ENCODE measurements around the gene C4BPA. TPM values are rescaled to one million over a fixed set of nuclear protein-coding genes. Genes with fewer than 3 reads are reported as not detected.

The C4BPA gene
- total and polyA plus RNA-seq, 2 of the 8 experiments (the other 6 are each of a cell fraction or from before 2014, with no cell fraction given), result not detected

- DNase-seq (ENCODE audit: low read depth in 1 of 2, low spot score in 2 of 2) (no peak), FAIRE-seq (no peak)
- H2BK12ac ChIP-seq (ENCODE audit: low read depth, low read length), result no peak overlapping the region
- no peak overlapping the region for H2BK15ac ChIP-seq (ENCODE audit: low read length)
- H3K27me3 ChIP-seq (replicated peaks in 1 of 4; ENCODE audit: control insufficient read depth in 3 of 4, extremely low read depth in 1 of 4, insufficient read depth in 3 of 4, low read length in 3 of 4), result no peaks in the 10 kb centered on the region
- WGBS, 2 experiments (ENCODE audit: extremely low coverage in 1 of 2, insufficient coverage in 1 of 2, insufficient read length in 1 of 2, insufficient replicate concordance in 2 of 2, low coverage in 1 of 2, low lambda C conversion rate in 2 of 2, missing lambda C conversion rate in 1 of 2), result 93% methylated on average over 3 of the region's 3 CpGs; no CpG with 5 or more reads in 1 of the 2 experiments
- no peak overlapping the region for H3K27ac ChIP-seq (ENCODE audit: low read depth, low read length)
- no peak overlapping the region for H4K5ac ChIP-seq (ENCODE audit: insufficient read length, low read depth, low read length)
- H4K20me1 ChIP-seq (replicated peaks in 1 of 2; ENCODE audit: control insufficient read depth in 1 of 2, insufficient read depth in 2 of 2, low read length in 2 of 2), result no peaks in the 10 kb centered on the region
- H3K4ac ChIP-seq (replicated peaks; ENCODE audit: insufficient read length, low read depth, low read length), result no peak overlapping the region
- H3K79me1 ChIP-seq (ENCODE audit: low read depth, low read length), result no peaks in the 10 kb centered on the region
- no peaks in the 10 kb centered on the region for H3K4me1 ChIP-seq (replicated peaks in 1 of 4; ENCODE audit: control insufficient read depth in 3 of 4, insufficient read depth in 4 of 4, low read length in 3 of 4)
- ChIA-PET CTCF (ENCODE audit: partially characterized antibody) (interaction anchor here (0.6 kb wide), 1 partner anchor 560 kb away, joined by 3 read pairs; no protein-coding TSS in a partner anchor), POLR2A (ENCODE audit: partially characterized antibody) (no interaction called here)
- no peak overlapping the region for H3K23ac ChIP-seq (ENCODE audit: insufficient read length)
- H4K91ac ChIP-seq (replicated peaks; ENCODE audit: insufficient read length, low read length), result no peak overlapping the region
- H2BK20ac ChIP-seq (ENCODE audit: low read length), result no peak overlapping the region
- no peak overlapping the region for H2AFZ ChIP-seq (ENCODE audit: low read length)
- H3K79me2 ChIP-seq (ENCODE audit: control insufficient read depth in 1 of 2, insufficient read depth in 2 of 2, low read length in 2 of 2), result no peaks in the 10 kb centered on the region
- H3K14ac ChIP-seq (ENCODE audit: insufficient read length), result no peak overlapping the region
- no peak overlapping the region for H3K56ac ChIP-seq (replicated peaks; ENCODE audit: insufficient read length, low read depth, low read length)
- H4K8ac ChIP-seq (ENCODE audit: extremely low read depth, insufficient read depth, low read length), result no peak overlapping the region
- no peak overlapping the region for H2AK5ac ChIP-seq (ENCODE audit: low read depth, low read length)
- H2BK120ac ChIP-seq (replicated peaks; ENCODE audit: low read depth, low read length), result no peak overlapping the region
- no peak overlapping the region for H3K9ac ChIP-seq (replicated peaks in 1 of 4; ENCODE audit: extremely low read depth in 1 of 4, low read depth in 3 of 4, low read length in 3 of 4)
- no peak overlapping the region for H3K4me3 ChIP-seq (ENCODE audit: extremely low read depth in 1 of 4, insufficient read depth in 2 of 4, low read depth in 3 of 4, low read length in 4 of 4)
- peaks cover 0 to 4% of the 10 kb centered on the region in 2 experiments; a peak in 1 of 4 replicates for H3K9me3 ChIP-seq (ENCODE audit: insufficient read depth in 2 of 2, low read depth in 1 of 2, low read length in 1 of 2)
- no peaks in the 10 kb centered on the region for H3K23me2 ChIP-seq (ENCODE audit: low read depth, low read length)
- no peak overlapping the region for H3K18ac ChIP-seq (ENCODE audit: extremely low read depth, low read length)
- no peak for TF ChIP-seq SRF (IDR thresholded peaks at IDR 0.05; ENCODE audit: low read depth, low read length)
- TF ChIP-seq SIX5 (IDR thresholded peaks at IDR 0.05; ENCODE audit: low read depth, low read length), result no peak
- TF ChIP-seq RXRA (IDR thresholded peaks at IDR 0.05; ENCODE audit: insufficient read depth, low read depth, low read length), result no peak
- no peak for TF ChIP-seq NANOG (IDR thresholded peaks at IDR 0.05; ENCODE audit: insufficient read depth, low read depth, low read length, poor library complexity, severe bottlenecking)
- TF ChIP-seq RBBP5 (IDR thresholded peaks at IDR 0.05; ENCODE audit: borderline replicate concordance, low read depth, low read length), result no peak
- no peak for TF ChIP-seq EGR1 (IDR thresholded peaks at IDR 0.05; ENCODE audit: borderline replicate concordance, low read depth, low read length)
- TF ChIP-seq ASH2L (IDR thresholded peaks at IDR 0.05; ENCODE audit: low read length), result no peak
- TF ChIP-seq BACH1 (IDR thresholded peaks at IDR 0.05; ENCODE audit: low read length), result no peak
- TF ChIP-seq RFX5 (IDR thresholded peaks at IDR 0.05; ENCODE audit: borderline replicate concordance, low read depth, low read length), result no peak
- no peak for TF ChIP-seq ATF2 (IDR thresholded peaks at IDR 0.05; ENCODE audit: low read length)
- no peak overlapping the region for H3K4me2 ChIP-seq (ENCODE audit: insufficient read depth in 1 of 2, low read depth in 2 of 2, low read length in 2 of 2)
- no peak overlapping the region for H2BK5ac ChIP-seq (ENCODE audit: low read depth, low read length)
- H3K36me3 ChIP-seq (ENCODE audit: control insufficient read depth in 2 of 4, insufficient read depth in 4 of 4, low read length in 3 of 4), result no peaks in the 10 kb centered on the region
These were observed 87.7 kb downstream of the C4BPA start for GRCh38 chr1:207191776-207192175.
